Measurements from ENCODE around the gene NKX1-1.

NKX1-1 gene

DNA sequence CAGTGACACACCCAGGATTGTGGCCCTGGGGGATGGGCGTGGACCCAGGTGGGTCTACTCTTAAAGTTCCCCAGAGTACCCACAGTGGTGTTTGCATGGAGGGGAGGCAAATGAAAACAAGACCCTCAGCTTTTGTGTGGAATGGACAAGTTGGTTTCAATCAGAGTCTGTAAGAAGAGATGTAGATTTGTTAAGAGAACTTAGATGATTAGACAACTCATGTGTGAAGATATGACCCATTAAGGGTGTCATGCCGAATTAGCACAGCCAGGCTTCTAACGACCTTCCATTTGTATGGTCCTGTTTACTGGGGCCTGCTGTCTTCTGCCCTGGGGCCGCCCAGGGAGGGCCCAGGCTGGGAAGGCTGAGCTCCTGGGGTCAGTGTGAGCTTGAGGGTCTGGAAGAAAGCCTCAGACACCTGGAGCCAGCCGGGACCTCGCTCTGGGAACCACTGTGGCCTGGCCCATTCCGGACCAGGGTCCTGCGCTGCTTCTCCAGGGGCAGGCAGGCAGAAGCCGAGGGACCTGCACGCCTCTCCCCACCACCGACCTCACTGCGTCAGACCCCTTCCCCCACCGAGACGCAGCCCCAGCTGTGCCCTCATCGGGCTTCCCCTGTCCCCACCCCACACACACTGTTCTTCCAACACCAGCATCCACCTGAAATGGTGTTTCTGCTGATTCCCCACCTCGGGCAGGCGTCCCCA, 38.9 kb downstream of the NKX1-1 start:
- in situ Hi-C loops (cut with HindIII; ENCODE audit: low pct_ligation_motif_present, low pct_unique_long_range_greater_than_20kb, low sequenced_read_pairs), result no loop called here
- DNase-seq, result no peak

DNA sequence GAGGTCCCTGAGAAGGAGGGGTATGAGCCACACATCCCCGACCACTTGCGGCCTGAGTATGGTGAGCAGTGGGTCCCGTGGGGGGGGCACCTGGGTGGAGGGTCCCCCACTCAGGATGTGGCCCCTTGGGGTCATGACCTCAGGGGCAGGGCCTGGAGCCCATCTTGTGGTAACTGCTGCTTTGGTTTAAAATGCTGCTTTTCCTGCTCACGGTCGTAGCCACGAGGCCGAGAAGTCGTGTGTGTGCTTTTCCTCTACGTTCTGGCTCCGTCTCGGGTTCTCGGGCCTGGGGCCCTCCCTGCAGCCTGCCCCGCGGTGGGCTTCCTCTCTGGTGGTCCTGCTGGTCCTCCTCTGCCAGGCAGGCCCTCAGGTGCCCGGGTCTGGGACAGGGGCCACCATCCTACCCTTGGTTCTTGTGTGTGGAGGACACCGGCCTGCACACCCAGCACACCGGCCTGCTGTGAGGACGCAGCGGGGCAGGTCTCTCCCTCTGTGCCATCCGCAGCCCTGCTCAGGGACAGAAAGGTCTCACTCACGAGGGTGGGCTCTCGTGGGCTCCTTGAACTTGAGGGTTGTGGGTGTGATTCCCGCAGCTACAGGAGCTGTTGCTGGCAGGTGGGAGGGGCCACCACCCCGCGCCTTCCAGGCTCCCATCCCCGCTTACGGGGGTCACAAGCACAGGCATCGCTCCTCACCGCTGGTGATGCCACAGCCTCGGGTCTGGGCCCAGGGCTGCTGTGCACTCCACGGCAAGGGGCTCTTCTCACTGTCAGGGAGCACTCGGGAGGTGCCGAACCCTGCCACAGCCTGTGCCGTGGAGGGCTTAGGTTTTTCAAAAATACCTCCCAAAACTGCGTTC, 39.6 kb downstream of the NKX1-1 start:
- in situ Hi-C loops (cut with HindIII; ENCODE audit: low pct_ligation_motif_present, low pct_unique_long_range_greater_than_20kb, low sequenced_read_pairs), result no loop called here
- DNase-seq, result no peak

DNA sequence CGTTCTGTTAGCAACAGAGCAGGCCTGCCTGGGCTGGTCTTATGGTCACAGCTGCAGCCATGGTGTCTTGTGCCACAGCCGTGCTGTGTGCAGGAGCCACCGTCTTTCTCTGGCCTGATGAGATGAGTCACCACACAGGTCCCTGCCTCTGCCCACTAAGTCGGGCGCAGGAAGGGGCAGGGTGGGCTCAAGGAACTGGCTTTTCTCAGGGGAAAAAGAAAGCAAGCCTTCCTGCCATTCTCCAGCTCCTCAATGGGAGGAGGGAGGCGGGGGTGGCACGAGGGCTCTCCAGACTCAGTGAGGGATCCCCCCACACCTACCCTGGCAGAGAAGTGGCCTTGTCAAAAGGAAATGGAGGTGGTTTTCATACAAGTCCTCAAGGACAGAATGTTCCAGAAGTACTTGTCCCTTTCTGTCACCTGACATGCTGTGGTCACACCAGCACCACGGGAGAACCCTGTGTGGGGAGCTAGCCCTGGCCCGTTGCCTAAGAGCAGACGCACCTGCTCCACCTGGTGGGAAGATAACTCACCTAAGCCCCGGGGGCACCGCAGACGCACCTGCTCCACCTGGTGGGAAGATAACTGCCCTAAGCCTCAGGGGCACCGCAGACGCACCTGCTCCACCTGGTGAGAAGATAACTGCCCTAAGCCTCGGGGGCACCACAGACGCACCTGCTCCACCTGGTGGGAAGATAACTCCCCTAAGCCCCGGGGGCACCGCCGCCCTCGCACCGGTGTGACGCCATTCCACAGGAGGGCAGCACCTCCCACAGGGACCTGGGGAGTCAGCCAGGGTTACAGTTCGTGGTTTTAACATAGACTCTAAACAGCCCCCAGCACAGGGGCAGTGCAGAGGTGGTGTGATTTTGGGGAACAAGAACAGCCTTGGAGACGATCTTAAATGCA, 40.7 kb downstream of the NKX1-1 start:
- no peak for DNase-seq
- in situ Hi-C loops (cut with HindIII; ENCODE audit: low pct_ligation_motif_present, low pct_unique_long_range_greater_than_20kb, low sequenced_read_pairs), result no loop called here

DNA sequence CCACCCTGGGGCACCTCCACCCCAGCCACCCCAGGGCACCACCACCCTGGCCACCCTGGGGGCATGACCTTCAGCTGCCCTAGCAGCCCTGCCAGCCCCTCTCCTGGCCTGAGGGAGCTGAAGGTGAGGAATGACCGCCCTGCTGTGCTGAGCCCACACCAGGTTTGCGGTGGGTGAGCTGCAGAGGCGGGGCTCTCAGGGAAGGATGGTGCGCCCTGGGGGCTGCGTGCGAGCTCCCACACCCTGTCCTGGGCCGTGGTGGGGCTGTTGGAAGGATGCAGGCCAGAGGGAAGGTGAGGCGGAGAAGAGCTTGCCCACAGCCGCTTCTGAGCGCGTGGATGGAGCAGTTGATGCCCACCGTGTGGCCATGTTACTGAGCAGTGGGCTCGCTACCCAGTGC, 41.5 kb downstream of the NKX1-1 start:
- DNase-seq, result no peak
- in situ Hi-C loops (cut with HindIII; ENCODE audit: low pct_ligation_motif_present, low pct_unique_long_range_greater_than_20kb, low sequenced_read_pairs), result no loop called here

DNA sequence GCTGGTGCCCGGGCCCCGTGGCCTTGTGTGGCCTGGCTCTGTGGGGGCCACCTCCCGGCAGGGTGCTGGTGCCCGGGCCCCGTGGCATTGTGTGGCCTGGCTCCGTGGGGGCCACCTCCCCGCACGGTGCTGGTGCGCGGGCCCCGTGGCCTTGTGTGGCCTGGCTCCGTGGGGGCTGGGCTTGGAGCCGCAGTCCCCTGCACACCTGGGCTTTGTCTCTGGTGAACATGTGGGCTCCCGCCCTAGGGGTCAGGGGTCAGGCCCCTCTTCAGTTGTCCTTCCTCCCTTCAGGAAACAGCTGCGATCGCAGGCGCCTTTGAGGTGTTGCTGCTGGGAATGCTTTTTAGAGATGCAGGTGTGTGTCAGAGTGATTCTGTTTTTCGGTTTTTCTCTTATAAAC, 42.0 kb downstream of the NKX1-1 start:
- in situ Hi-C loops (cut with HindIII; ENCODE audit: low pct_ligation_motif_present, low pct_unique_long_range_greater_than_20kb, low sequenced_read_pairs), result no loop called here
- DNase-seq, result no peak

DNA sequence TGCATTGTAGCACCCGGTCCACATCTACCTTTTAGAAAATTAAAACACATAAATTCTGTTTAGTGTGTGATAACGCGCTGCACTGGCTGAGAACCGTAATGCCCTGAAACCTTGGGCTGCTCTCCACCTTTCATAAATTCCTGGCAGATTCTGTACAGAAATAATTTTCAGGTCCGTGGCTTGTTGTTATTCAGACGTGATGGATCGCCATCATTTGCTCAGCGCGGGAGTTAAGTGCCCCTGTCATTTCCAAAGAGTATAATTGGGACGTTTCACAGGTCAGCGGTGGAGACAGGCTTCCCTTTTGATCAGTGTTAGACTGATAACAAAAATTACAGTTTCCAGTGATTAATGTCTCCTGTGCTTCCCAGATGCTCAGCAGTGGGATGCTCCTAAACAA, 42.7 kb downstream of the NKX1-1 start:
- in situ Hi-C loops (cut with HindIII; ENCODE audit: low pct_ligation_motif_present, low pct_unique_long_range_greater_than_20kb, low sequenced_read_pairs), result no loop called here

DNA sequence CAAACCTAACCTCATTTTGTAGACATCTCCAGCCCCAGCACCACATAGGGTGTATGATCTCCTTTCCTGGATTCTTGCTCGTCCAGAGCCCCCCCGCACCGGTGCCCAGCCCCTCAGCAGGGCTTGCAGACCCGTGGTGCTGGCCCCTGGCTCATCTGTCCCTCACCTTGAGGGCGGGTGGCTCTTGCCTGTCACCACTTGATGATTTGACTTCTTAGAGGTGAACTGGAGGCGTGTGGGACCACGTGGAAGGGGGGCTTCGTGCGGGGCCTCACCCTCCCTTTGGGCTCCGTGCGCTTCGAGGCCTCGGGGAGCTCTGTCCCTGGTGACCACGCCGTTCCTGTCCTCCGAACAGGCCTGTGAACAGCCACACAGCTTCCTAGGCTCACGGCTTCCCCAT, 43.7 kb downstream of the NKX1-1 start:
- no peak for DNase-seq
- in situ Hi-C loops (cut with HindIII; ENCODE audit: low pct_ligation_motif_present, low pct_unique_long_range_greater_than_20kb, low sequenced_read_pairs), result no loop called here

More for the DNA sequence above, 42.7 kb downstream of the NKX1-1 start:
- no peak for DNase-seq

DNA sequence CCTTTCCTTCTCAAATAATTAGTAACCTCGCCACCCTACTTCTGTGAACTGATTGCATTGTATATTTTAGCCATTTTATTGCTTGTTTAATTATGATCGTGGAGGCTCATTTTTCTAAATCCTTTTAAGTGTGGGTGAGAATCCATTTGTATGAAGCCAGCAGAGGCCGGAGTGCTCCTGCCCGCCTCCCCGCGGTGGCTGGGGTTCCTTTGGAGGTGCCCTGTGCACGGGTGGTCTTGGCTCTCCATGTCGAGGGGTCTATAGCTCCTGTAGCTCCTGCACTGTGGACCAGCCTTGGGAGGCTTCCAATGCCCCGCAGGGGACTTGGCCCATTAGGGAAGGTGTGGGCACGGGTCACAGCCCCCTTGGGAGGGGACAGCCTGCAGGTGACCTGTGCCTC, 44.2 kb downstream of the NKX1-1 start:
- DNase-seq, result no peak
- in situ Hi-C loops (cut with HindIII; ENCODE audit: low pct_ligation_motif_present, low pct_unique_long_range_greater_than_20kb, low sequenced_read_pairs), result no loop called here

DNA sequence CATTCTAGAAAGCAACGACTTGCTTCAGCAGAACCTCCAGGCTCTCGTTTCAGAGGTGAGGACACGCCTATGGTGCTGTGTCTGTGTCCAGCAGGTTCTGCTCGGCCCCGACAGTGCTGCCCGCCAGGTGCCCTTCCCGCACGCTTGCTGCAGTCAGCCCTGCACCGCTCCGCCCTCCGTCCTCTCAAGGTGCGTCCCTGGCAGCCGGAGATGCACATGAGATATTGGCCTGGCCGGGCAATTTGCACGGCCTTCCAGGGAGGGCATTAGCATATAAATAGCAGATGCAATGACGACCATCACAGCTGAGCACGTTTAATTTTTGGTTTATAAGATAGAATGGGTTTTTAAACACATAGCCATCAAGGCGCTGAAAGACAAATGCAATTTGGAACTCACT, 44.8 kb downstream of the NKX1-1 start:
- in situ Hi-C loops (cut with HindIII; ENCODE audit: low pct_ligation_motif_present, low pct_unique_long_range_greater_than_20kb, low sequenced_read_pairs), result no loop called here
- no peak for DNase-seq

DNA sequence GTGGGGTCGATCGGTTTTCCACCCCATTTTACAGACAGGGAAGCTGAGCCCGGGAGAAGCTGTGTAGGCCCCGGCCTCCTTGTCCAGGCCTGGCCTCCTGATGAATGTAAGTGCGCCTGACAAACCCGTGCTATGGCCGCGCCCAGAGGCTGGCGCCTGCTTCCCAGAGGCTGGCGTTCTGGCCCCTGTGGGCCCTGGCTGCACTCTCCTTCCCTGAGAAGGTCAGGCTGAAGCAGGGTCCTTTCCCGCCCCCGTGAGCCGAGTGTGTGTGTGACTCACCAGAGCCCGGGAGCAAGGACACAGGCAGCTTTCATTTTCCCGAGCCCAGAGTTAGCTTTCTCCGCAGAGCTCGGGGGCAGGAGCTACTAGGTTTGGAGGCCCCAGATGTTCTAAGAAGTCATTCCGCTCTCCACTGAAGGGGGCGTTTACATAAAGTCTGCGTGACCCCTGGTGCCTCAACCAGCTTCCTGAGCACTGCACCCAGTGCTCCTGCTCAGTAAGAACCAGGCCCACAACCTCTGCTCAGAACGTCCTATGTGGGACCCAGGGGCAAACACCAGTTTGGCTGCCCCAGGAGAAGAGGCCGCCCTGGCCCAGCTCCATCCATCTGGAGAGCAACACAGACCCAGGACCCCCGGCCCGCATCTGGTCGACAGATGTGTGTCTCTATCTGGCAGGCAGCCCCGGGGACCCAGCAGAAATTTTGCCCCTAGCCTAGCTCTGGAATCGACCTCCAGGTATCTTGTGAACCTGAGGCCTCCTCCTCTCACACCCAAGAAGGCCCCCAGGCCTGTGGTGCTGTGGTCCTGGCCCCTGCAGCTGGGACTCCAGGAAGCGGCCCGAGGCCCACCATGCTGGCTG, 45.6 kb downstream of the NKX1-1 start:
- in situ Hi-C loops (cut with HindIII; ENCODE audit: low pct_ligation_motif_present, low pct_unique_long_range_greater_than_20kb, low sequenced_read_pairs), result no loop called here
- no peak for DNase-seq

DNA sequence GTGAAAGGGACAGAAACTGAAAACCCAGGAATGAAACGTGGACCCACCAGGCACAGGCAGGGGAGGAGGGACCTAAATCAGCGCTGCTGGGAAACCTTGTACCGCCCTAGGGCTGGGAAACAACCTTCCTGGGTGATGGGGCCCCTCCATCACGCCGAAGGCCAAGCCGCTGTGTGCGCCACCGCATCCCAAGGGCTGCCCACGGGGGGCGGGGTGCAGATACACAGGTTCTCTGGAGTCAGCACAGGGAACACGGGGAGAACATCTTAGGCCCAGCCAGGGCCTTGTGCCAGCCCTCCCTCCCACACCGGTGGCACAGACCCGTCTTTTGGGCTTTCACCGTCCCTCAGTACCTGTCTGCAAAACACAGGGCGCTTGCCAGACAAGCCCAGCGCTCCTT, 46.3 kb downstream of the NKX1-1 start:
- no peak for DNase-seq
- in situ Hi-C loops (cut with HindIII; ENCODE audit: low pct_ligation_motif_present, low pct_unique_long_range_greater_than_20kb, low sequenced_read_pairs), result no loop called here

DNA sequence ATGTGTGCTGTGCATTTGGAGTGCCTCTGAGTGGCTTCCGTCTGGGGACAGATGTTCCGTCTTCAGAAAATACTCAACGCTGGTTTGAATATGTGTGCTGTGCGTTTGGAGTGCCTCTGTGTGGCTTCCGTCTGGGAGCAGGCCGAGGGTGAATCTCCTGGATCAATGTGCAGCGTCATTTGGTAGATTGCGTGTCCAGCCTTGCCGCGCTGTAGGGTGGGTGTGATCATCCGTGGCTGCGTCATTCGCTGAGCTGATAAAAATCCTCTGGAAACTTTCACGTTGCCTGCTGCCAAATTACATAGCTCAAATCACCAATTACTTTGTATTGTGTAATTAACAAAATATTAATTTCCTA, 47.1 kb downstream of the NKX1-1 start:
- in situ Hi-C loops (cut with HindIII; ENCODE audit: low pct_ligation_motif_present, low pct_unique_long_range_greater_than_20kb, low sequenced_read_pairs), result no loop called here

DNA sequence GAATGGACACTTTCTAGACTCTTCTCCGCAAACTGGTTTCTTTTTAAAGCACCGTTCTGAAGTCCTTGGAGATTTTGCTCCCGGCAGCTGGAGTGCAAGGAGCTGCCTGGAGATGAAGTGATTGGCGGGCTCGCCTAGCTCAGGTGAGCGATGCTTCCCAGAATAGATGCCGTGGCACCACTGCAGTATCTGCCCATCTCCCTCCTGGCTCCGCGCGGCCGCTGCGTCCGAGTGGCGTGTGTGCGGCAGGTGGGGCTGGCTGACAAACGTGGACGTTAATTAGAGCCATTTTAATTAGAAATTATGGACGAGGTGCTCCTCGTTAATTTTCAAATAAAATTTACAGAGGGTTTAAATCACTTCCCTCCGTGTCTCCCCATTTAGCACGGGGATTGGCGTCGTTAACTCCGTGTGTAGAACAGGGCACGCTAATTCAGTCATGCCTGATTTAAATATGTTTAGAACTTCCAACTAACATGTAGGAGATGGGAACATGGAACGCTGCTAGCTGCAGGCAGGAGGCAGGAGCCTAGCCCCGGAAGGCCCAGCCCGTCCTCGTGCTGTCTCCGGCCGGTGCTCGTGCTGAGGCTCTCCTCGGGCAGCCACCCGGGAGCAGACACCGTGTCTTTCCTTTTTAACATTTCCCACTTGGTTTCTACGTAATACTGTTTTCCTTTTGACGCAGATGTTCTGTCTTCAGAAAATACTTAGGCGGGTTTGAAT, 47.7 kb downstream of the NKX1-1 start:
- no peak for DNase-seq
- in situ Hi-C loops (cut with HindIII; ENCODE audit: low pct_ligation_motif_present, low pct_unique_long_range_greater_than_20kb, low sequenced_read_pairs), result no loop called here

More for the DNA sequence above, 47.1 kb downstream of the NKX1-1 start:
- no peak for DNase-seq

DNA sequence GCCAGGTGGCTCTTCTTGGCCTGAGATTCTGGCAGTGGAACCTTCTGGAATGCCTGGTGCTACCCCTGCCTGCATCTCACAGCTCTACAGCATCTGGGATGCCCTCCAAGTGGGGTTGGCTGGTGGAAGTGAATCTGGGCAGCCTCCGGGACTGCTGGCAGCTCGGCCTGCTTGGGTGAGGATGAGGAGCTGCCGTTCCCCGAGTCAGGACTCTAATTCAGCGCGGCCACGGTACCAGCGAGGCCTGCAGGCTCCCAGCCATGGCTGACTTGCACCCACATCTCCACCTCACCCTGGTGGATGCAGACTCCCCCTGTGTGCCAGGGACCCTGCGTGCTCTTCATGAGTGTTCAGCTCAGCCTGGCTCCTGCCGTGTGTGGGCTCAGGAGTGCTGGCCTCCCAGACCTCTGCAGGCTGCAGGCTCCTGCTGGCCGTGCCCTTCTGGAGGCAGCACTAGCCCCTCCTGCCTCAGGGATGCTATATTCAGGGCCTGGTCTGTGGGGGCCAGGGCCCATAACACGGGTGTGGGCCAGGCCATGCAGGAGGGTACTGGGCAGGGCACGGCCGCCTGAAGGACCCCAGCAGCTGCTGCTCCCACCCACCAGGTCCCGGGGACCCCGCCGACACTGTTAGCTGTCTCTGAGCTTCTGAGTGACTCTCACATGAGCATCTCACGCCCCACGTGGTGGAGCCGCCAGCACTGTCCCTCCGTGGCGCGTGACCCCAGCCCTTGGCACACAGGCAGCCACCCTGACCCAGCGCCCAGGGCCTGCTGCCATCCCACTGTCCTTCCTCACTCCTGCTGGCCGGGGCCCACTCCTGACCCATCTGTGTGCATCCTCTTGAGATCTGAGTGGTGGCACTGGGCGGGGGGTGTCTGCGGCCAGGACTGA, 48.6 kb downstream of the NKX1-1 start:
- no peak for DNase-seq
- in situ Hi-C loops (cut with HindIII; ENCODE audit: low pct_ligation_motif_present, low pct_unique_long_range_greater_than_20kb, low sequenced_read_pairs), result no loop called here

DNA sequence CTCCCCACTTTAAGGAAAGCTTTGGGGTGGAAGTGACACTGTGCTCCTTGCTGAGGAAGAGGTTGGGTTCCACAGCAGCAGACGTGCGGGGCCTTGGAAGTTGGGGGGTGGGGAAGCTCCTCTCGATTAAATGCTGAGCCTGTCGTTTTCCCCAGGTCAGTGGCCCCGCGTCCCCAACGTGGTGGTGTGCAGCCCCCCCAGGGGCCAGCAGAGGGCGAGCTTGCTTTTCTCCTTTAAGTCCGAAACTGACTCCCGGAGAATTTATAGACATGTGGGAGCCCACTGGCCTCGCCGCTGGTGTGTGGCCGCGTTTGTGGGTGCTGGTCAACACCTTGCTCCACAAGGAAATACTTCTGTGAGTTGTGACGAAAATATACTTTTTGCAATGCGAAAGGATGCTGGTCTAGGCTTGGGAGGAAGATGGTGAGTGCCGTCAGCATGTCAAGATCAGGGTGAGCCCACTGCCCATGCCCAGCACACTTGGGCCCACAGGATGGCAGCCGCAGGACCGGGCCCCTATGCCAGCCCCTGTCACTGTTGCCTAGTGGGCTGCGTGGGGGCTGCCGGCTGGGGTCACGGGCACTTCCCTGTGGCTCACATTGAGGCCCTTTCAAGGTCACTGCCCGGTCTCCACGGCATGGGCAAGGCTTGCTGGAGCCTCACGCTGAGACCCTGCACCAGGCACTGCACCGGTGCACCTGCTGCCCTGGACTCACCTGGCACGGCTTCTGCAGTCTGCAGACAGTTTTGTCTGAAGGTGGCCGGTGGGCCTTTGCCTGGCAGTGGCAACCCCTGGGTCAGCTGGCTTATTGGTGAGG, 49.9 kb downstream of the NKX1-1 start:
- in situ Hi-C loops (cut with HindIII; ENCODE audit: low pct_ligation_motif_present, low pct_unique_long_range_greater_than_20kb, low sequenced_read_pairs), result no loop called here
- peak; percentile 47 for DNase-seq

DNA sequence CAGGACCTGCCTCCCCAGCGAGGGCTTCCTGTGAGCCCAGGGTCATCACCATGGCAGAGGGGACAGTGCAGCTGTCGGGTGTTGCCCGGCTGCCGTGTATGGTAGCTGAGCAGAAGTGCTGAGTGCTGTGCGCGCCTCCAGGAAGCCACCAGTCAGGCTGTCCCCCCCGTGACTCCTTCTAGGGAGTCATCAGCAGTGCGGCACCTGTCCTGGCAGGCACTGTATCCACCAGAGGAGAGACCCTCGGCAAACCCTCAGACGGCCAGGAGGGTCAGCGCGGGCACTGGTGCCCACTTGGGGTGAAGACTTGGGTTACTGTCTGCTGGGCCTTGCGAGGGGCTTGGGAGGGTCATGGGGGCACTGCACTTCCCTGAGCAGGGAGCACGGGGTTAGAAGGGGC, 50.9 kb downstream of the NKX1-1 start:
- in situ Hi-C loops (cut with HindIII; ENCODE audit: low pct_ligation_motif_present, low pct_unique_long_range_greater_than_20kb, low sequenced_read_pairs), result no loop called here
- DNase-seq, result no peak
